ENCODE data around the gene ADAM10. TPM values are rescaled to one million over a fixed set of nuclear protein-coding genes. Genes with fewer than 3 reads are reported as not detected.

Gene ADAM10
- total RNA-seq, 1 experiment from 2014 or later, result 159 TPM

- Histone ChIP-seq H3K4me1 (ENCODE audit: insufficient read depth, low read length) (no peaks in the 10 kb centered on the region), H2BK15ac (ENCODE audit: low read depth, low read length) (no peak overlapping the region), H3K4ac (ENCODE audit: low read depth, low read length) (no peak overlapping the region), H4K5ac (ENCODE audit: insufficient read length, low read depth, low read length) (no peak overlapping the region), H2AFZ (ENCODE audit: low read length) (no peak overlapping the region), H3K27me3 (ENCODE audit: insufficient read depth, low read length) (no peaks in the 10 kb centered on the region), H3K79me1 (ENCODE audit: insufficient read depth, low read depth, low read length, poor library complexity, severe bottlenecking) (no peaks in the 10 kb centered on the region), H3K23me2 (ENCODE audit: insufficient read length, low read depth, low read length, poor library complexity, severe bottlenecking) (no peaks in the 10 kb centered on the region), H2BK5ac (ENCODE audit: insufficient read length, low read length) (no peak overlapping the region), H4K91ac (ENCODE audit: insufficient read length, low read depth, low read length) (no peak overlapping the region), H3K9ac (ENCODE audit: extremely low read depth, insufficient read length, low read length) (no peak overlapping the region), H4K8ac (replicated peaks; ENCODE audit: insufficient read length, low read depth, low read length) (no peak overlapping the region), H4K20me1 (ENCODE audit: control insufficient read depth, insufficient read depth, insufficient read length) (no peaks in the 10 kb centered on the region), H3T11ph (ENCODE audit: low read length) (no peak overlapping the region), H2BK120ac (ENCODE audit: low read depth, low read length, poor library complexity, severe bottlenecking) (no peak overlapping the region), H3K79me2 (ENCODE audit: insufficient read depth, low read length) (no peaks in the 10 kb centered on the region), H3K27ac (ENCODE audit: insufficient read length, low read depth, low read length) (no peak overlapping the region), H3K56ac (ENCODE audit: insufficient read length, low read depth, low read length) (no peak overlapping the region), H3K23ac (ENCODE audit: insufficient read length, low read depth, low read length) (no peak overlapping the region), H3K4me2 (ENCODE audit: insufficient read depth, insufficient read length, low read length) (no peak overlapping the region), H3K9me3 (ENCODE audit: control insufficient read depth, low read depth, low read length) (no peaks in the 10 kb centered on the region), H2BK20ac (ENCODE audit: low read depth, low read length, poor library complexity, severe bottlenecking) (no peak overlapping the region), H3K18ac (ENCODE audit: insufficient read length, low read depth, low read length) (no peak overlapping the region), H2BK12ac (ENCODE audit: insufficient read length, low read depth, low read length) (no peak overlapping the region), H2AK5ac (ENCODE audit: insufficient read length, low read length) (no peak overlapping the region), H3K14ac (ENCODE audit: insufficient read depth, low read length) (no peak overlapping the region)
- DNase-seq, result no peak
- Mint-ChIP-seq H3K36me3 (ENCODE audit: insufficient read depth in 1 of 3, low read depth in 3 of 3) (peaks cover 3 to 15% (median 8%) of the 10 kb centered on the region in 3 experiments; a peak in 6 of 7 replicates), H3K4me3 (no peak overlapping the region), H3K4me1 (peaks cover 2 to 13% of the 10 kb centered on the region in 2 experiments; a peak in 3 of 4 replicates), H3K9me3 (no peaks in the 10 kb centered on the region), H3K27ac (peak overlapping the region in 1 of 3 experiments; percentile 72; a peak in 1 of 7 replicates), H3K27me3 (ENCODE audit: low read depth) (no peaks in the 10 kb centered on the region)
- whole genome bisulfite sequencing (ENCODE audit: extremely low coverage, insufficient read length, low lambda C conversion rate), result no CpG with 5 or more reads among the region's 3 CpGs
- TF ChIP-seq CTCF (conservative IDR thresholded peaks at IDR 0.05), result no peak
These were observed 143.5 kb downstream of the ADAM10 start for GRCh38 chr15:58605931-58606530.

All from H9 (cell line).